Fibroblast of lung (primary cell): Measurements from ENCODE around the gene RPS6KA2. TPM values are rescaled to one million over a fixed set of nuclear protein-coding genes. Genes with fewer than 3 reads are reported as not detected.

Experiments
- DNase-seq, 2 donors: peaks; one replicate each; pipeline versions ENCODE4 v3.0.0 to v3.0.0-alpha.2; 2010; ENCODE audit warnings: low read depth in 2 of 2
- H2AFZ ChIP-seq: 2 replicates; pipeline ENCODE4 v1.5.1; 2012; ENCODE audit warnings: low read length, control low read depth, inconsistent platforms
- H3K27ac ChIP-seq: 2 replicates; pipeline ENCODE4 v1.5.1; 2011; ENCODE audit warnings: low read length, control low read depth; ENCODE audit not compliant: insufficient read depth
- H3K27me3 ChIP-seq: 2 replicates; pipeline ENCODE4 v1.5.1; 2011; ENCODE audit warnings: mild to moderate bottlenecking, low read length; ENCODE audit not compliant: control insufficient read depth, insufficient read depth
- H3K36me3 ChIP-seq: 2 replicates; pipeline ENCODE4 v1.5.1; 2011; ENCODE audit warnings: low read length; ENCODE audit not compliant: control insufficient read depth, insufficient read depth
- H3K4me1 ChIP-seq: 2 replicates; pipeline ENCODE4 v1.5.1; 2011; ENCODE audit warnings: low read length; ENCODE audit not compliant: control insufficient read depth, insufficient read depth; ENCODE audit errors: extremely low read depth
- H3K4me2 ChIP-seq: 2 replicates; pipeline ENCODE4 v1.5.1; 2011; ENCODE audit warnings: low read length, control low read depth; ENCODE audit not compliant: insufficient read depth; ENCODE audit errors: extremely low read depth
- H3K4me3 ChIP-seq, 4 experiments: fragments of 200-600 bp in 1 of 4; sonication (generic) in 1 of 4; replicated peaks in 1 of 4; 2 replicates each; pipeline ENCODE4 v1.5.1; 2011 to 2016; ENCODE audit warnings: low read length in 4 of 4, low read depth in 3 of 4, mild to moderate bottlenecking in 3 of 4, control low read depth in 2 of 4, inconsistent platforms in 1 of 4, mixed read lengths in 1 of 4; ENCODE audit not compliant: insufficient read depth in 1 of 4; ENCODE audit errors: control extremely low read depth in 1 of 4
- H3K79me2 ChIP-seq: 2 replicates; pipeline ENCODE4 v1.5.1; 2012; ENCODE audit warnings: mild to moderate bottlenecking, low read length, inconsistent platforms; ENCODE audit not compliant: control insufficient read depth, insufficient read depth
- H3K9ac ChIP-seq: 2 replicates; pipeline ENCODE4 v1.5.1; 2011; ENCODE audit warnings: mild to moderate bottlenecking, low read length, control low read depth; ENCODE audit not compliant: insufficient read depth
- H3K9me3 ChIP-seq: 2 replicates; pipeline ENCODE4 v1.5.1; 2012; ENCODE audit warnings: low read depth, low read length; ENCODE audit not compliant: control insufficient read depth, insufficient read depth
- H4K20me1 ChIP-seq: 2 replicates; pipeline ENCODE4 v1.5.1; 2011; ENCODE audit warnings: low read length; ENCODE audit not compliant: control insufficient read depth, insufficient read depth; ENCODE audit errors: extremely low read depth
- EZH2 ChIP-seq: IDR thresholded peaks from 2 replicates; pipeline ENCODE4 v1.5.1; 2012; ENCODE audit warnings: low read length, control low read depth, mild to moderate bottlenecking; ENCODE audit errors: missing control alignments
- polyA plus RNA-seq, 2 donors: library from polyadenylated mRNA; depleted of rRNA in 1 of 2; stranded (reverse) in 1 of 2; unstranded in 1 of 2; fragments of >200 nt; gene quantifications; 2 replicates each; pipeline ENCODE4 v1.2.1, GENCODE V29; 2011 to 2012; ENCODE audit warnings: missing spikeins in 1 of 2
- total RNA-seq: library from RNA; depleted of rRNA; stranded (reverse); fragments of >200 nt; gene quantifications from 2 replicates; pipeline ENCODE4 v1.2.1, GENCODE V29; 2014
- TF ChIP-seq, protein P1 (sequence below), 2 donors: IDR thresholded peaks in 1 of 2; conservative IDR thresholded peaks in 1 of 2; 1 replicate in 1 of 2; 2 replicates in 1 of 2; pipeline ENCODE4 v1.5.1; 2011 to 2012; ENCODE audit warnings: low read length in 2 of 2, control low read depth in 1 of 2, inconsistent platforms in 1 of 2, low read depth in 1 of 2, mild to moderate bottlenecking in 1 of 2

The RPS6KA2 gene
- total and polyA plus RNA-seq, 2 donors (not counting 1 experiment from before 2014, with no cell fraction given): 66.8 to 116 TPM

DNA sequence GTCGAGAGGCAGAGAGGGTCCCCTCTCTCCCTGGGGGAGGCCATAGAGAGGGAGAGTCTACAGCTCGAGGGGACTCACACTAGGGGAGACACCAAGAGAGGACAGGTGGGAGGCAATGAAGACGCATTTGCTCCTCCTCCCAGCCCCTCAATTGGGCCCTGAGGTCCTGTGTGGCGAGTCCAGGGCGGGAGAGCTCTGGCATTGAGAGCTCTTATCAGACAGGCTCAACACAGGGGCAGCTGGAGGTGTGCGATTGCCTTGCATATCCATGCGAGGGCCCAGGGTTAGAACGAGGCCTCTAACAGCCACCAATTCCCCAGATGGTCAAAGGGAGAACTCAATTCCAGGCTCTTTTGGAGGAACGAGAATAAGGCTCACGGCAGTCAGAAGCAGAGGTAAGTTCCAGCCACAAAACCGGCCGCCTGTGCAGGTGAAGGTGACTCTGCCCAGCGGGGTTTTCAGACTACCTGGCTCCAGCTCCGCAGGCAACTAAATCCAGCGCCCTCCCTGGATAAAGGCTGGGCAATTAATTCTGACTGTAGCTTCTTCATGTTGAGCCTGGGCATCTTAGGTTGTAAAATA lies 150.3 kb downstream of the RPS6KA2 start:
- H3K4me1 ChIP-seq: no peaks in the 10 kb centered on the region
- H4K20me1 ChIP-seq: no peaks in the 10 kb centered on the region
- TF ChIP-seq, protein P1, sequence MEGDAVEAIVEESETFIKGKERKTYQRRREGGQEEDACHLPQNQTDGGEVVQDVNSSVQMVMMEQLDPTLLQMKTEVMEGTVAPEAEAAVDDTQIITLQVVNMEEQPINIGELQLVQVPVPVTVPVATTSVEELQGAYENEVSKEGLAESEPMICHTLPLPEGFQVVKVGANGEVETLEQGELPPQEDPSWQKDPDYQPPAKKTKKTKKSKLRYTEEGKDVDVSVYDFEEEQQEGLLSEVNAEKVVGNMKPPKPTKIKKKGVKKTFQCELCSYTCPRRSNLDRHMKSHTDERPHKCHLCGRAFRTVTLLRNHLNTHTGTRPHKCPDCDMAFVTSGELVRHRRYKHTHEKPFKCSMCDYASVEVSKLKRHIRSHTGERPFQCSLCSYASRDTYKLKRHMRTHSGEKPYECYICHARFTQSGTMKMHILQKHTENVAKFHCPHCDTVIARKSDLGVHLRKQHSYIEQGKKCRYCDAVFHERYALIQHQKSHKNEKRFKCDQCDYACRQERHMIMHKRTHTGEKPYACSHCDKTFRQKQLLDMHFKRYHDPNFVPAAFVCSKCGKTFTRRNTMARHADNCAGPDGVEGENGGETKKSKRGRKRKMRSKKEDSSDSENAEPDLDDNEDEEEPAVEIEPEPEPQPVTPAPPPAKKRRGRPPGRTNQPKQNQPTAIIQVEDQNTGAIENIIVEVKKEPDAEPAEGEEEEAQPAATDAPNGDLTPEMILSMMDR (conservative IDR thresholded peaks at IDR 0.05 in 1 of 2, IDR thresholded peaks at IDR 0.05 in 1 of 2; ENCODE audit: low read depth in 1 of 2, low read length in 2 of 2): no peak
- no peak for TF ChIP-seq EZH2
- no peak overlapping the region for H2AFZ ChIP-seq
- no peaks in the 10 kb centered on the region for H3K27me3 ChIP-seq
- no peak overlapping the region for H3K9ac ChIP-seq
- H3K36me3 ChIP-seq: peaks cover 4% of the 10 kb centered on the region
- no peaks in the 10 kb centered on the region for H3K79me2 ChIP-seq
- DNase-seq: no peak
- no peak overlapping the region for H3K4me3 ChIP-seq
- no peaks in the 10 kb centered on the region for H3K9me3 ChIP-seq
- no peak overlapping the region for H3K27ac ChIP-seq
- H3K4me2 ChIP-seq: no peak overlapping the region

DNA sequence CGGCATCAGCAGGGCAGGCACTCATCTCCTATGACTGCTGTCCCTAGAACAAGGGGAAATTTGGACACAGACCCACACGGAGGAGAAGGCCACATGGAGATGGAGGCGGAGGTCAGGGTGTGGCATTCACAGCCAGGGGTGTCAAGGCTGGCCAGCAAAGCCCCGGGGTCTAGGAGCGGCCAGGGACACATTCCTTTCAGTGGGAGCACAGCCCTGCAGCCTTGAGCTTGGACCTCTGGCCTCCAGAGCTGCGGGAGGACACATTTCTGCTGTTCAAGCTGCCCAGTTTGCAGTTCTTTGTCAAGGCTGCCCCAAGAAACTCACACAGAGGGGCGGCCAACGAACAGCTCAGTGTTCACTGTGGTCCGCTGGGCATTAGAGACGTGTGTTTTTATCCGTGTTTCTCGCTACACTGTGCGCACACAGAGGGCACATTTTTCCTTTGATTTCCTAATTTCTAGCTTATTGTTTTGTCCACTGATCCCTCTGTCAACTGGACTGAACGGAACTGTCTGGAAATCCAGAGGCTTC lies 150.9 kb downstream of the RPS6KA2 start:
- Histone ChIP-seq H3K27me3 (no peaks in the 10 kb centered on the region), H3K27ac (no peak overlapping the region), H3K36me3 (peaks cover 4% of the 10 kb centered on the region), H3K4me1 (no peaks in the 10 kb centered on the region), H3K4me2 (no peak overlapping the region), H3K9ac (no peak overlapping the region), H3K79me2 (no peaks in the 10 kb centered on the region), H3K4me3 (no peak overlapping the region), H2AFZ (no peak overlapping the region), H4K20me1 (no peaks in the 10 kb centered on the region), H3K9me3 (no peaks in the 10 kb centered on the region)
- no peak for TF ChIP-seq EZH2
- TF ChIP-seq, protein P1 (conservative IDR thresholded peaks at IDR 0.05 in 1 of 2, IDR thresholded peaks at IDR 0.05 in 1 of 2; ENCODE audit: low read depth in 1 of 2, low read length in 2 of 2): no peak
- DNase-seq: no peak

DNA sequence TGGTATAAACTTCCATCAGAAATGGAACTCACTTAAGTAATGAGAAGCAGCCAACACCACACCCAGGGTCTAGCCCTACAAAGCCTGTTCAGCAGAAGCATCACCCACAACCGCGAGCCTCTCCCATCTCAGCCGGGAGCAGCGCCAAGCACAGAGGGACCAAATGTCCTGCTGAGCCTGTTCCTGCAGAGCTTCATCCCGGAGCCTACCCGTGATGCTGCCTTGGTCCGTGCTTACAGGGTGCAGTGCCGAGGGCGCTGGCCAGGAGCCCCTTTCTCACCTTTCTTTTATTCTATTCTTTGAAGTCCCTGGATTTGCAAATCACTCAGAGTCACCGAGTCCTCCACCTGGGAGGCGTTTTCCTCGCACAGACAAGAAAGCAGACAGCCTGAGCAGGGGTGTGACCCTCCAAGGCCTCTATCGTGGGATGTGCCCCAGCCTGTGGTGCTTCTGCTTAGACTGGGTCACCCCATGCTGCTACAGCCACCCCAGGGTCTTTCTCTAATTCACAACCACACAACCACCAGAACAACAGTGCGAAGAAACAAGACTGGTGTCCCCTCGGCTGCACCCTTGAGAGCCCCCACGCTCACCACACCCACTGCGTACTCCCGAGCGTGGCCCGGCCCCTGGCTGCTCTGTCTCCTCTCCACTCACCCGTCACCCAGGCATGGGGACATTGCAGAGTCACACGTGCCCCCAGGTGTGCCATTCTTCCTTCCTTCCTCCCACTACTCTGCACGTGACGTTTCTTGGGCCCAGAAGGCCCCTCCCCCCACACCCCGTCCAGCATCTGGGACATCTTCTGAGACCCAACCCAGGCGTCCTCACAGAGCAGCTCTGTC lies 152.1 kb downstream of the RPS6KA2 start:
- no peak overlapping the region for H2AFZ ChIP-seq
- no peaks in the 10 kb centered on the region for H3K9me3 ChIP-seq
- H3K4me2 ChIP-seq: no peak overlapping the region
- H3K27ac ChIP-seq: no peak overlapping the region
- no peaks in the 10 kb centered on the region for H3K79me2 ChIP-seq
- no peak for TF ChIP-seq EZH2
- TF ChIP-seq, protein P1 (conservative IDR thresholded peaks at IDR 0.05 in 1 of 2, IDR thresholded peaks at IDR 0.05 in 1 of 2; ENCODE audit: low read depth in 1 of 2, low read length in 2 of 2): no peak
- no peak overlapping the region for H3K4me3 ChIP-seq
- no peaks in the 10 kb centered on the region for H3K4me1 ChIP-seq
- DNase-seq: peak in 1 of 2 donors; percentile 33
- no peak overlapping the region for H3K9ac ChIP-seq
- H4K20me1 ChIP-seq: no peaks in the 10 kb centered on the region
- H3K36me3 ChIP-seq: peaks cover 7% of the 10 kb centered on the region
- H3K27me3 ChIP-seq: no peaks in the 10 kb centered on the region
